B cell (primary cell): Measurements from ENCODE around the gene ZNF23. TPM values are rescaled to one million over a fixed set of nuclear protein-coding genes. Genes with fewer than 3 reads are reported as not detected.

ENCODE experiments used
- ATAC-seq: fragments of 200-7000 bp; cut with Tn5 transposase; one replicate; pipeline ENCODE4 v1.10.0; 2021; ENCODE audit warnings: low read depth, mild to moderate bottlenecking, moderate number of reproducible peaks, moderate library complexity
- CTCF ChIA-PET: fragments of 350-600 bp; sonication (Branson Sonifier 250); formaldehyde crosslinking; loops from one replicate; lab custom pipeline; 2021; ENCODE audit warnings: antibody characterized with exemption, inconsistent platforms; lab: Charles Lee
- POLR2A ChIA-PET: fragments of 350-600 bp; sonication (Branson Sonifier 250); formaldehyde crosslinking; loops from one replicate; lab custom pipeline; 2021; ENCODE audit warnings: antibody characterized with exemption; lab: Charles Lee
- DNase-seq: peaks from one replicate; pipeline ENCODE4 v3.0.0; 2013
- H2AFZ ChIP-seq: 2 replicates; pipeline ENCODE4 v1.6.1; 2012; ENCODE audit warnings: mild to moderate bottlenecking, low read depth, low read length; ENCODE audit not compliant: insufficient read depth, poor library complexity, severe bottlenecking
- H3K27ac ChIP-seq, 2 donors: 1 replicate in 1 of 2; 2 replicates in 1 of 2; pipeline ENCODE4 v1.5.1; 2012 to 2013; ENCODE audit warnings: low read length in 2 of 2, mild to moderate bottlenecking in 2 of 2, moderate library complexity in 1 of 2
- H3K27me3 ChIP-seq, 4 experiments: fragments of 200-600 bp in 1 of 4; sonication (generic) in 1 of 4; replicated peaks in 1 of 4; 1 replicate in 2 of 4; 2 replicates in 2 of 4; pipeline versions ENCODE4 v1.6.1 to v1.7.0; 2013 to 2016; ENCODE audit warnings: low read length in 3 of 4, mild to moderate bottlenecking in 2 of 4, mixed read lengths in 1 of 4, moderate library complexity in 1 of 4; ENCODE audit not compliant: insufficient read depth in 4 of 4, control insufficient read depth in 3 of 4; ENCODE audit errors: control extremely low read depth in 1 of 4
- H3K36me3 ChIP-seq, 2 experiments: replicated peaks in 1 of 2; 1 replicate in 1 of 2; 2 replicates in 1 of 2; pipeline versions ENCODE4 v1.6.1 to v1.7.1; 2013; ENCODE audit warnings: low read length in 1 of 2; ENCODE audit not compliant: insufficient read depth in 2 of 2, control insufficient read depth in 1 of 2; ENCODE audit errors: control extremely low read depth in 1 of 2, extremely low read depth in 1 of 2
- H3K4me1 ChIP-seq, 2 donors: fragments of 200-600 bp in 1 of 2; sonication (generic) in 1 of 2; 1 replicate in 1 of 2; 2 replicates in 1 of 2; pipeline versions ENCODE4 v1.5.1 to v1.6.1; 2013 to 2017; ENCODE audit warnings: low read length in 2 of 2; ENCODE audit not compliant: control insufficient read depth in 2 of 2, insufficient read depth in 2 of 2
- H3K4me2 ChIP-seq: replicated peaks from 2 replicates; pipeline ENCODE3; 2012; ENCODE audit warnings: mild to moderate bottlenecking, low read depth, low read length; ENCODE audit not compliant: poor library complexity, severe bottlenecking
- H3K4me3 ChIP-seq, 5 experiments: fragments of 200-600 bp in 1 of 5; sonication (generic) in 1 of 5; 1 replicate in 3 of 5; 2 replicates in 2 of 5; pipeline versions ENCODE4 v1.5.1 to v1.7.0; 2011 to 2016; ENCODE audit warnings: low read length in 4 of 5, mild to moderate bottlenecking in 4 of 5, low read depth in 2 of 5, control low read depth in 1 of 5, moderate library complexity in 1 of 5; ENCODE audit not compliant: insufficient read depth in 1 of 5; ENCODE audit errors: control extremely low read depth in 1 of 5, extremely low read depth in 1 of 5
- H3K79me2 ChIP-seq: fragments of 200-600 bp; sonication (generic); one replicate; pipeline ENCODE4 v1.6.0; 2016; ENCODE audit warnings: low read length; ENCODE audit not compliant: control insufficient read depth, insufficient read depth
- H3K9ac ChIP-seq: fragments of 200-600 bp; sonication (generic); 2 replicates; pipeline ENCODE4 v1.6.1; 2017; ENCODE audit warnings: mild to moderate bottlenecking, low read length, moderate library complexity
- H3K9me3 ChIP-seq, 3 donors: one replicate each; pipeline versions ENCODE4 v1.6.1 to v1.7.1; 2013; ENCODE audit warnings: low read length in 2 of 3; ENCODE audit not compliant: control insufficient read depth in 2 of 3, insufficient read depth in 1 of 3; ENCODE audit errors: control extremely low read depth in 1 of 3
- H4K20me1 ChIP-seq: 2 replicates; pipeline ENCODE4 v1.6.0; 2012; ENCODE audit warnings: mild to moderate bottlenecking, low read length; ENCODE audit not compliant: insufficient read depth, control insufficient read depth, poor library complexity, severe bottlenecking
- H3K27ac Mint-ChIP-seq: one replicate; pipeline ENCODE4 v1.8.0; 2021; ENCODE audit warnings: mixed read lengths
- H3K27me3 Mint-ChIP-seq: one replicate; pipeline ENCODE4 v1.8.0; 2021; ENCODE audit warnings: mixed read lengths
- H3K4me1 Mint-ChIP-seq: one replicate; pipeline ENCODE4 v1.8.0; 2021; ENCODE audit warnings: mixed read lengths
- H3K4me3 Mint-ChIP-seq: one replicate; pipeline ENCODE4 v1.8.0; 2021; ENCODE audit warnings: mixed read lengths
- H3K9me3 Mint-ChIP-seq: one replicate; pipeline ENCODE4 v1.8.0; 2022; ENCODE audit warnings: mixed read lengths; ENCODE audit not compliant: insufficient read depth
- EZH2 ChIP-seq: IDR thresholded peaks from 2 replicates; pipeline ENCODE4 v1.6.1; 2012; ENCODE audit warnings: borderline replicate concordance, low read depth, mild to moderate bottlenecking, moderate library complexity, low read length; ENCODE audit not compliant: insufficient read depth, poor library complexity, severe bottlenecking
- WGBS: methylation state at CpG from one replicate; pipeline ENCODE4 v1.1.5; 2013; ENCODE audit warnings: missing lambda C conversion rate; ENCODE audit not compliant: insufficient coverage; 5-methylcytosine and 5-hydroxymethylcytosine counted together
- intact Hi-C: fragments of 100-400 bp; cut with micrococcal nuclease; formaldehyde crosslinking; loops from one replicate; pipeline ENCODE4 v1.10.0; 2022
- polyA plus RNA-seq: library from polyadenylated mRNA; depleted of rRNA; stranded (reverse); fragments of >200 nt; gene quantifications from 2 replicates; pipeline ENCODE4 v1.2.3, GENCODE V29; 2012
- total RNA-seq, 2 donors: library from RNA; stranded (reverse); fragments of 120-200 nt in 1 of 2; gene quantifications; 1 replicate in 1 of 2; 2 replicates in 1 of 2; pipeline versions ENCODE4 v1.2.3 to v1.2.4, GENCODE V29; 2013 to 2022
- TF ChIP-seq, protein P1 (sequence below): fragments of 200-600 bp; IDR thresholded peaks from one replicate; pipeline ENCODE4 v1.8.0; 2022; ENCODE audit warnings: antibody characterized with exemption, mild to moderate bottlenecking

Gene ZNF23
- total and polyA plus RNA-seq, 2 donors (not counting 1 experiment from before 2014, with no cell fraction given) = 8.4 to 15.0 TPM

DNA sequence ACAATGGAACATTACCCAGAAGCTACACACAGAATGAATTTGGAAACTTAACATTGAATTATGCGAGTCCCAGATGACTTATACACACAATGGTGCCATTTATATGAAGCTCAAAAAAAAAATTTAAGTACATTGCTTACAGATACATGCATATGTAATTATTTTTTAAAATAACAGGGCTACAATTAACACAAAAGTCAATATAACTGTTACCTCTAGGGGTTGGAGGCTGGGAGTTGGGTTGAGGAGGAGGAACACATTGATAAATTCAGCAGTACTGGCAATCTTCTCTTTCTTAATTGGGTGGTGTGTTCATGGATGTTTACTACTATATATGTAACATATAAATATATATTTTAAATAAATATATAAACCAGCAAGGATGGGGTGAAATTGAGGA is 1.1 kb downstream of the ZNF23 start:
- Histone ChIP-seq H3K36me3 (peaks cover 0 to 8% of the 10 kb centered on the region in 2 experiments), H3K79me2 (peaks cover 27% of the 10 kb centered on the region), H3K4me1 (peaks cover 14 to 16% of the 10 kb centered on the region in 2 donors), H3K27me3 (no peaks in the 10 kb centered on the region), H4K20me1 (no peaks in the 10 kb centered on the region), H3K9ac (no peak overlapping the region), H3K4me3 (peak overlapping the region in 1 of 5 experiments; percentile 99), H2AFZ (no peak overlapping the region), H3K9me3 (peaks cover 0 to 2% (median 0%) of the 10 kb centered on the region in 3 donors), H3K27ac (no peak overlapping the region), H3K4me2 (peak overlapping the region; percentile 99)
- intact Hi-C loops = no loop called here
- no peaks in the 10 kb centered on the region for H3K9me3 Mint-ChIP-seq
- no peak for DNase-seq
- no peak overlapping the region for H3K27ac Mint-ChIP-seq
- ChIA-PET POLR2A (no interaction called here), CTCF (interaction anchor here (0.6 to 5.2 kb wide), 6 partner anchors 24 to 150 kb away, joined by 3 to 34 read pairs (median 7); no protein-coding TSS in a partner anchor)
- H3K4me3 Mint-ChIP-seq = peak overlapping the region; percentile 96
- TF ChIP-seq, protein P1, sequence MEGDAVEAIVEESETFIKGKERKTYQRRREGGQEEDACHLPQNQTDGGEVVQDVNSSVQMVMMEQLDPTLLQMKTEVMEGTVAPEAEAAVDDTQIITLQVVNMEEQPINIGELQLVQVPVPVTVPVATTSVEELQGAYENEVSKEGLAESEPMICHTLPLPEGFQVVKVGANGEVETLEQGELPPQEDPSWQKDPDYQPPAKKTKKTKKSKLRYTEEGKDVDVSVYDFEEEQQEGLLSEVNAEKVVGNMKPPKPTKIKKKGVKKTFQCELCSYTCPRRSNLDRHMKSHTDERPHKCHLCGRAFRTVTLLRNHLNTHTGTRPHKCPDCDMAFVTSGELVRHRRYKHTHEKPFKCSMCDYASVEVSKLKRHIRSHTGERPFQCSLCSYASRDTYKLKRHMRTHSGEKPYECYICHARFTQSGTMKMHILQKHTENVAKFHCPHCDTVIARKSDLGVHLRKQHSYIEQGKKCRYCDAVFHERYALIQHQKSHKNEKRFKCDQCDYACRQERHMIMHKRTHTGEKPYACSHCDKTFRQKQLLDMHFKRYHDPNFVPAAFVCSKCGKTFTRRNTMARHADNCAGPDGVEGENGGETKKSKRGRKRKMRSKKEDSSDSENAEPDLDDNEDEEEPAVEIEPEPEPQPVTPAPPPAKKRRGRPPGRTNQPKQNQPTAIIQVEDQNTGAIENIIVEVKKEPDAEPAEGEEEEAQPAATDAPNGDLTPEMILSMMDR = no peak
- no peak for TF ChIP-seq EZH2
- peaks cover 32% of the 10 kb centered on the region for H3K4me1 Mint-ChIP-seq
- ATAC-seq = no peak
- no peaks in the 10 kb centered on the region for H3K27me3 Mint-ChIP-seq
- WGBS = no CpG with 5 or more reads among the region's 1 CpG

DNA sequence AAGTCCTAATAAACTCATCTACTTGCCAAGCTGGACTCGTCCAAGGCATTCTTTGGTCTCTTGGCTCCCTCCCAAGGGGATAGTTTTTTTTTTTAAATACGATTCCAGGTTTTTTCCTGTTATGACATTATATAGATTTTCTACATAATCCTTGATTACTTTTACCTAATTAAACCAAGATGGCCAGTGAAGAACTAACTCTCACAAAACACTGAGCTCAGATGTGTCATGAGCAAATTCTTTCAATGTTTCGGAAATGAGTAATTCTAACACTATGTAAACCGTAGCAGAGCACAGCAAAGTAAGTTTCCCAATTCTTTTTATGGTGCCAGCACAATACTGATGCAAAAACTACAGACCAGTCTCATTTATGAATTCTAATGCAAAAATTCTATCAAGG is 1.8 kb downstream of the ZNF23 start:
- Histone ChIP-seq H4K20me1 (no peaks in the 10 kb centered on the region), H3K4me3 (no peak overlapping the region), H3K79me2 (peaks cover 27% of the 10 kb centered on the region), H3K4me2 (no peak overlapping the region), H2AFZ (no peak overlapping the region), H3K9me3 (peaks cover 0 to 2% (median 0%) of the 10 kb centered on the region in 3 donors), H3K27me3 (no peaks in the 10 kb centered on the region), H3K36me3 (peaks cover 0 to 14% of the 10 kb centered on the region in 2 experiments), H3K9ac (no peak overlapping the region), H3K4me1 (peaks cover 14 to 16% of the 10 kb centered on the region in 2 donors), H3K27ac (no peak overlapping the region)
- Mint-ChIP-seq H3K27me3 (no peaks in the 10 kb centered on the region), H3K27ac (no peak overlapping the region), H3K4me3 (peak overlapping the region; percentile 41), H3K4me1 (peaks cover 32% of the 10 kb centered on the region), H3K9me3 (no peaks in the 10 kb centered on the region)
- WGBS = 100% methylated on average over 1 of the region's 4 CpGs
- intact Hi-C loops = no loop called here
- ATAC-seq (no peak), DNase-seq (no peak)
- CTCF ChIA-PET = interaction anchor here (0.6 to 5.2 kb wide), 6 partner anchors 24 to 151 kb away, joined by 3 to 34 read pairs (median 7); no protein-coding TSS in a partner anchor
- TF ChIP-seq, protein P1 = no peak
- no peak for TF ChIP-seq EZH2
- POLR2A ChIA-PET = no interaction called here
